ENCODE data around the gene MMD2.

DNA sequence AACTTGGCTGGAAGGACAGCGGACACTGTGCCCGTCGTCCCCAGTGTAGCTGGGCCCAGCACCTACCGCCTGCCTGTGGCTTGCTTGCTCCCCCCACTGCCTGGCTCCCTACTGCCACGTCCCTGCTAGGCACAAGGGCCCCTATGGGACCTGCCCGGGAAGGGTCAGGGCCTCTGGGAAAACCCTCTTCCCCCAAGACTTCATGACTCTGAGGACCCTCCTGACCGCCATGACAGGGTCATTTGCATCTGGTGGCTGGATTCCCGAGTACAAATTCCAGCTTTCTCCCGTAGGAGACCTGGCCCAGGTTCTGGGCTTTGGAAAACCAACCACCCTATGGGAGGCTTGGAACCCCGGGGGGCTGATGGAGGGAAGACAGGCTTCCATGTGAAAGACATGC is 1.4 kb upstream of the MMD2 start:
- TF ChIP-seq POLR2A (IDR thresholded peaks at IDR 0.05; ENCODE audit: low read depth, low read length) (no peak), MYC (IDR thresholded peaks at IDR 0.05; ENCODE audit: low read depth, low read length) (no peak), EZH2 (IDR thresholded peaks at IDR 0.05; ENCODE audit: borderline replicate concordance, low read depth, low read length, severe bottlenecking) (no peak), POLR2AphosphoS5 (IDR thresholded peaks at IDR 0.05; ENCODE audit: insufficient read depth, low read depth, low read length) (no peak), GATA2 (IDR thresholded peaks at IDR 0.05; ENCODE audit: insufficient read depth, insufficient read length, low read depth, low read length) (no peak)
- TF ChIP-seq, protein P1, sequence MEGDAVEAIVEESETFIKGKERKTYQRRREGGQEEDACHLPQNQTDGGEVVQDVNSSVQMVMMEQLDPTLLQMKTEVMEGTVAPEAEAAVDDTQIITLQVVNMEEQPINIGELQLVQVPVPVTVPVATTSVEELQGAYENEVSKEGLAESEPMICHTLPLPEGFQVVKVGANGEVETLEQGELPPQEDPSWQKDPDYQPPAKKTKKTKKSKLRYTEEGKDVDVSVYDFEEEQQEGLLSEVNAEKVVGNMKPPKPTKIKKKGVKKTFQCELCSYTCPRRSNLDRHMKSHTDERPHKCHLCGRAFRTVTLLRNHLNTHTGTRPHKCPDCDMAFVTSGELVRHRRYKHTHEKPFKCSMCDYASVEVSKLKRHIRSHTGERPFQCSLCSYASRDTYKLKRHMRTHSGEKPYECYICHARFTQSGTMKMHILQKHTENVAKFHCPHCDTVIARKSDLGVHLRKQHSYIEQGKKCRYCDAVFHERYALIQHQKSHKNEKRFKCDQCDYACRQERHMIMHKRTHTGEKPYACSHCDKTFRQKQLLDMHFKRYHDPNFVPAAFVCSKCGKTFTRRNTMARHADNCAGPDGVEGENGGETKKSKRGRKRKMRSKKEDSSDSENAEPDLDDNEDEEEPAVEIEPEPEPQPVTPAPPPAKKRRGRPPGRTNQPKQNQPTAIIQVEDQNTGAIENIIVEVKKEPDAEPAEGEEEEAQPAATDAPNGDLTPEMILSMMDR (IDR thresholded peaks at IDR 0.05; ENCODE audit: extremely low read depth in 1 of 2, insufficient read depth in 1 of 2, low read depth in 1 of 2, low read length in 2 of 2) = no peak
- TF ChIP-seq, protein P2, sequence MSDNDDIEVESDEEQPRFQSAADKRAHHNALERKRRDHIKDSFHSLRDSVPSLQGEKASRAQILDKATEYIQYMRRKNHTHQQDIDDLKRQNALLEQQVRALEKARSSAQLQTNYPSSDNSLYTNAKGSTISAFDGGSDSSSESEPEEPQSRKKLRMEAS (IDR thresholded peaks at IDR 0.05; ENCODE audit: insufficient read depth, insufficient read length) = no peak
